GM21737 (cell line): Measurements from ENCODE around the gene NQO1.
"Not testable (repeated sequence)": the region's sequence is repeated elsewhere in the genome, so short reads cannot be mapped to it uniquely, and the experiment has no call there.

Source experiments
- ATAC-seq: cut with Tn5 transposase; IDR thresholded peaks from one replicate; pipeline ENCODE4 v1.9.1; 2021; ENCODE audit warnings: mild to moderate bottlenecking, moderate library complexity; ENCODE audit not compliant: unreplicated experiment

The NQO1 gene

DNA sequence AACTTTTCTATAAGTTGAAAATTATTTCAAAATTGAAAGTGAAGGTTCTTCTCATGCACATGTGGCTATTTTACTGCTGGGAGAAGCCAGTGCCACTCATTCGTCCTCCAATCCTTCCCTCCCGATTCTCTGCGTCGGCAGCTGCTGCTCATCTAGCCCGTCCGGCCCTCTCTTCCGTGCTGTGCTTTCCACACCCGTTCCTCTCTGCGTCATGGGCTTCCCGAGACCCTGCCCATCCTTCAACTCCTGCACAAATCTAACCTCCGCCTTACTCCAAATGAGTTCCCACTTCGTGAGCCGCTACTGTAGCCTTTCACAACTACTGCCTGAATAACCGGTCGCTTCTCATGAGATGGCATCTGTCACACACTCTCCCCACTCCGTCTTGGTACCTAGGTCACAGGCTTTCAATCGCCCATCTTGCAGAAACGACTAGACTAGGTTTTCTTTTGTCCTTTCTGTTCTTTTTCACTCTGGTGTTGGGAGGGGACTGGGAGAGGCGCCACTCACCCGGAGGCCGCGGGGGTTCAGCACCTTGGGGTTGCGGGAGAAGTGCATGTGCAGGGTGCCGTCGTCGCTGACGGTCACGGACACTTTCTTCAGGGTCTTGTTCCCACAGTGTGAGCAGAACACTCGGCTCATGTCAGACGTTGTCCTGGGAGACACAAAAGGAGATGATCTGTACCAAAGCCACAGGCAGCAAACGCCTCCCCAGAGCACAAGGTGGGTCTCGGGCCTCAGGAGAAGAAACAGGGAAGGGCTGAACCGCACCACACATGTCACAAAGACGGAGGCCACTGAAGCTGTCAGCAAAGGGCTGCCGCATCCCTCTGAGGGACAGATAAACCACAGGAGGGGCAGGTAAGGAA lies 18.2 kb upstream of the NQO1 start:
- no peak for ATAC-seq

DNA sequence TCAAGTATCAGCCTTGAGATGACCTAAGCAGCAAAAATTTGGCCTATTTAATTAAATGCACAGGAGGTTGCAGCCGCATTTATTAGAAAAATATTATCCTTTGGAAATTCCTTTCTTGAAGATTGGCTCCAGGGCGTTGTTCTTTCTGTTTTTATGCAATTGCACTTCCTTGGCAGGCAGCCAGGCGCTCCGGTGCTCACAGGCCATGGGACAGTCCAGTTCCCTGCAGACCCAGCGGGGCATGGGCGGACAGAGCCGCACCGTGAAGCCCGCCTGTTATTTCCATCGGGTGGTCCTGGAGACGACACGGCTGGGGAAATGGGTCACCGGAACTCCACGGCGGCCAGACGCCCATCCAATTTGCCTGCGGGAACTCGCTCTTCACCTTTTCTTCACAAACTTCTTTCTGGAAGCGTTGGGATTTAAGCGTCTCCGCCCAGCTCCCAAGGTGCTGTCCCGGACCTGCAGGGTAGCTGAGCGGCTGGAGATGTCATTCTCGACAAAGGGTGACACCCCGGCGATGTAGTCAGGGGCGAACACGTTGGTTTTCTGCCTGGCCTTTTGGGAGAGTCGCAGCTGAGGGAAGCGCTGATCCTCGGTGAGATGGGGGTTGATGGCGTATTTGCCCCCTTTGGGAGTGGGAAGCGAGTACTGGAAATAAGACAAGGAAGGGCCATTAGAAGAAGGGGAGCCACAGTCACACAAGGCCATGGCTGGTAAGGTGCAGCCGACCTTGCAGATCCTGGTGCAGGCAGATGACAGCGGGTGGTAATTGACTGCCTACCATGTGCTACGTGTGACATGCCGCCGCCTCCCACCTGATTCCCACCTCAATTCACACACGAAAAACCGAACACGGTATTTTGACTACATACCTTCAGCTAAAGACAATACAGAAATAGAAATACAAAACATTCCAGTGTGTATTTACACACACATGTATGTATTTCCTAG lies 15.9 kb upstream of the NQO1 start:
- ATAC-seq: no peak

DNA sequence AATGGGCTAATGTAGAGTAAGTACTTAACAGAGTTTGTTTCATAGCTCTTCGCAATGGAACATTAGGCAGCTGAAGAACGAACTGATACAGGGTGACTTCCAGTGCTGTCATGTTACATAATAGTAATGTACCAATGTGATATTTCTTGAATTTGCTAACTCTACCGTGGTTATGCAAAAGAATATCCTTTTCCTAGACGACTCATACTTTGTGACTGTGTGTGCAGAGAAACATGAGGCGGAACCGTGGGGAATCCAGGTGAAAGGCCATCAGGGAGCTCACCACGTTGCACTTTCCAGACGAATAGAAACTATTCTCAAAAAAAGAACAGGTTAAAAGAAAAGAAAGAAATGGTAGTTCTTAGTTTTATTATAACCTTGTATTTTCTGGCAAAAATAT lies 15.2 kb upstream of the NQO1 start:
- ATAC-seq: no peak

DNA sequence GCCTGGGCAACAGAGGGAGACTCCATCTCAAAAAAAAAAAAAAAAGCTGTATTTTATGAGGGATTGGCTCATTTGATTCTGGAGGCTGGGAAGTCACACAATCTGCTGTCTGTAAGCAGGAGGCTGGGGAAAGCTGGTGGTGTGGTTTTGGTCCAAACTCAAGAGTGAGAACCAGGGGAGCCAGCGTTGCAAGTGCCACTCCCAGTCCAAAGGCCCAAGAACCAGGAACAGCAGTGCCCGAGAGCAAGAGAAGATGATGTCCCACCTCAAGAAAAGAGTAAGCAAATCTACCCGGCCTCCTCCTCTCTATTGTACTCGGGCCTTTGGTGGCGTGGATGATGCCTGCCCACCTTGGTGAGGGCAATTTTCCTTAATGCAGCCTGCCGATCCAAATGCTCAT lies 5.7 kb upstream of the NQO1 start:
- no peak for ATAC-seq

DNA sequence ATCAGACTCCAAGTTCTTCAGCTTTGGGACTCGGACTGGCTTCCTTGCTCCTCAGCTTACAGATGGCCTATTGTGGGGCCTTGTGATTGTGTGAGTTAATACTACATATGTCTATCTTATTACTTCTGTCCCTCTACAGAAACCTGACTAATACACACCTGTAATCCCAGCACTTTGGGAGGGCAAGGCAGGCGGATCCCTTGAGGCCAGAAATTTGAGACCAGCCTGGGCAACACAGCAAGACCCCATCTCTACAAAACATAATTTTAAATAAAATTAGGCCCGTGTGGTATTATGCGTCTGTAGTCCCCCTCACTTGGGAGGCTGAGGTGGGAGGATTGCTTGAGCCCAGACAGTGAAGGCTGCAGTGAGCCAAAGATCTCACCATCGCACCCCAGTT lies 4.9 kb upstream of the NQO1 start:
- not testable (repeated sequence) for ATAC-seq

DNA sequence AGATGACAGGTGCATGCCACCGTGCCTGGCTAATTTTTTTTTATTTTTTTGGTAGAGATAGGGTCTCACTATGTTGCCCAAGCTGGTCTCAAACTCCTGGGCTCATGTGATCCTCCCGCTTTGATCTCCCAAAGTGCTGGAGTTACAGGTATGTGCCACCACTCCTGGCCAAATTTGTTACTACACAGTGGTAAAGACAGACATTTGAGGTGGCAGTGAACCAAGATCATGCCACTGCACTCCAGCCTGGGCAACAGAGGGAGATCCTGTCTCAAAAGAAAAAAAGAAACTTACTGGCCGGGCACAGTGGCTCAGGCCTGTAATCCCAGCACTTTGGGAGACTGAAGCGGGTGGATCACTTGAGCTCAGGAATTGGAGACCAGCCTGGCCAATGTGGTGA lies 2.7 kb upstream of the NQO1 start:
- not testable (repeated sequence) for ATAC-seq

DNA sequence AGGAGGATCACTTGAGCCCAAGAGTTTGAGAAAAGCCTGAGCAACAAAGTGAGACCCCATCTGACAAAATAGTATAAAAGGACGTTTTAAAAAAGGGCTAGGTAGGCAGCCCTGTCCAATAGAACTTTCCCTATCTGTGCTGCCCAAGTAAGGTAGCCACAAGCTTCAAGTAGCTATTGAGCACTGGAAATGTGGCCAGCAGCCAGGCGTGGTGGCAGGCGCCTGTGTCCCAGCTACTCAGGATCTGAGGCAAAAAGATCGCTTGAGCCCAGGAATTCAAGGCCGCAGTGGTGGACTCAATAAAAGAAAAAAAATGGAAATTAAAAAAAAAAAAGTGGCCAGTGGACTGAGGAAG lies 1.5 kb upstream of the NQO1 start:
- no peak for ATAC-seq

DNA sequence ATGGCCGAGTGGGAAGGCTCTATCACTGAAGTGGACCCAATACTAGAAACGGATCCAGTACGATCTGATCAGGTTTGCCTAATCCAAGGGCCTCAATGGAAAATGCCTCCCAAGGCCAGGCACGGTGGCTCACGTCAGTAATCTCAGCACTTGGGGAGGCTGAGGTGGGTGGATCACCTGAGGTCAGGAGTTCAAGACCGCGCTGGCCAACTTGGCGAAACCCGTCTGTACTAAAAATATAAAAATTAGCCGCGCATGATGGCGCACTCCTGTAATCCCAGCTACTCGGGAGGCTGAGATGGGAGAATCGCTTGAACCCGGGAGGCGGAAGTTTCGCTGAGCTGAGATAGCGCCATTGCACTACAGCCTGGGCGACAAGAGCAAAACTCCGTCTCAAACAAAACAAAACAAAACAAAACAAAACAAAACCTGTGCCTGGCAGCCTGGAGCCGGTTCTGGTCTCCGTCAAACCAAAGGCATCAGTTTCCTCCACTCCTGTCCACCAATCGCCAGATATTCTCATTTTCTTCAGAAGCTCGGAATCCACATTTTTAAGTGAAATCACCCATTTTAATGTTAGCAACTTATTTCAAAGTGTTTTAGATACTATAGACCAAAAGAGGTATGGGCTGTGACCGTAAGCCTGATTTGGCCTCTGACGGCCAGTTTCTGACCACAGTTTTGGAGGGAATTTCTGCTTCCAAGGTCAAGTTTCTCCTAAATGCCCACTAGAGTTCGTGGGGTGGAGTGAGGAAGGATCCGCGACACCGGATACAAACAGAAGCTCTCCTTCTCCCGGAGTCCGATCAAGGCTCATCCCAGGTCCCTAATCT lies 664 bp downstream of the NQO1 start:
- ATAC-seq: no peak

DNA sequence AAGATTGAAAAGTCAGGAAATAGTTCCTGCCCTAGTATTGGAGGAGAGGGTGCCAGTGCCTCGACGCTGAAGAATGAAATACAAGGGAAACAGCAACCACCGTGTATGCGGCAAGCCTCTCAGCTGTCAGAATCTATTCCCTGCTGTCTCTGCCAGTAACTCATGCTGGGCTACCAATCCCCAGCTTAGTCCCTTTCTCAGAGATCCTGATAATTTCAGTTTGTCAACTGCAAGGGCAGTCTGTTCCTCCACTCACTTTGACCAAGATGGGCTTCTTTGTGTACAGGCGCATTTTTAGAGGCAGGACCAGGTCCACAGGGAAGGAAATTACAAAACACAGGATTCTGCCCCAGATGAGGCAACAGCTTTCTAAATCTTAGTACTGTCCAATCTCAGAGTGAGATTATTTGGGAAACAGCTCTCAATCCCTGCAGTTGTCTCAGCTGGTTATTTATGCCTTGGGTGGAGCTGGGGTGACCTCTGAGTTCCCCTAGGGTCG lies 1.3 kb downstream of the NQO1 start:
- ATAC-seq: no peak

DNA sequence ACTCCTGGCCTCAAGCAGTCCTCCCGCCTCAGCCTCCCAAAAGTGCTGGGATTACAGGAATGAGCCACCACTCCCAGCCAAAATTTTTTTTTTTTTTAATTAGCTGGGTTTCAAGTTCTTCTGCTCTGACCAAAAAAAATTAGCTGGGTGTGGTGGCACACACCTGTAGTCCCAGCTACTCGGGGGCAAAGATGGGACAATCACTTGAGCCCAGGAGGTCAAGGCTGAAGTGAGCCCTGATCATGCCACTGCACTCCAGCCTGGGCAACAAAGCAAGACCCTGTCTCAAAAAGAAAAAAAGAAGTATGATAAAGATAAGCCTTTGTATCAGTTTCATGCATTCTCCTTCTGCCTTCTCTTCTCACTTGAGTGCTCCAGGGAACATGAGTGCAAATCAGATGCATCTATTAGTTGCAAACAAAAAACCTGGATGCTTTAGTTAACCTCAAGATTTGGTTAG lies 1.9 kb downstream of the NQO1 start:
- ATAC-seq: no peak

DNA sequence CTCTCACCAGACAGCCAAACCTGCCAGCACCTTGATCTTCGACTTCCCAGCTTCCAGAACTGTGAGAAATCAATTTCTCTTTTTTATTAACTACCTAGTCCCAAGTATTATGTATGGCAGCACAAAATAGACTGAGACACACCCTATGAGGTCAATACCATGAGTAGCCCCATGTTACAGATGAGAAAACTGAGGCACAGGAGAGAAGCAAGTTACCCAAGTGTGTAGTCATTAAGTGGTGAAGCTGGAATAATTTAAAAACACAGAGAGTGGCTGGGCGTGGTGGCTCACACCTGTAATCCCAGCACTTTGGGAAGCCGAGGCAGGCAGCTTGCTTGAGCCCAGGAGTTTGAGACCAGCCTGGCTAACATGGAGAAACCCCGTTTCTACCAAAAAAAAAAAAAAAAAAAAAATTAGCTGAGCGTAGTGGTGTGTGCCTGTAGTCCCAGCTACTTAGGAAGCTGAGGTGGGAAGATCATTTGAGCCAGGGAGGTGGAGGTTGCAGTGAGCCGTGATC lies 4.9 kb downstream of the NQO1 start:
- ATAC-seq: no peak

DNA sequence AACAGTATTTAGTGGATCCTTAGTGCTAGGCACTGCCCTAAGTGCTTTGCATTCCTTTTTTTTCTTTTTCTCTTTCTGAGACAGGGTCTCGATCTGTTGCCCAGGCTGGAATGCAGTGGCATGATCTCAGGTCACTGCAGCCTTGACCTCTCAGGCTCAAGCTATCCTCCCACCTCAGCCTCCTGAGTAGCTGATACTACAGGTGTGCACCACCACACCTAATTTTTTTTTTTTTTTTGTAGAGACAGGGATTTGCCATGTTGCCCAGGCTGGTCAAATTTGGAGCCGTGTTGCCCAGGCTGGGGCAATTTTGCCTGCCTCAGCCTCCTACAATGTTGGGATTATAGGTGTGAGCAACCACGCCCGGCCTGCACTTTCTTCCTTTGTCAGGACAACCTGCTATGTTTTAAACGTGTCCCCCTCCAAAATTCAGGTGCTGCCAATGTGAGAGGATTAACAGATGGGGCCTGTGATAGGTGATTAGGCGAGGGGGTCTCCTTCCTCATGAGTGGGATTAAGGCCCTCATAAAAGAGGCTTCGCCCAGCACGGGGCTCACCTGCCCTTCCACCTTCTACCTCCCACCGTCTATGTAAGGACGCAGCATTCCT lies 5.4 kb downstream of the NQO1 start:
- ATAC-seq: no peak

DNA sequence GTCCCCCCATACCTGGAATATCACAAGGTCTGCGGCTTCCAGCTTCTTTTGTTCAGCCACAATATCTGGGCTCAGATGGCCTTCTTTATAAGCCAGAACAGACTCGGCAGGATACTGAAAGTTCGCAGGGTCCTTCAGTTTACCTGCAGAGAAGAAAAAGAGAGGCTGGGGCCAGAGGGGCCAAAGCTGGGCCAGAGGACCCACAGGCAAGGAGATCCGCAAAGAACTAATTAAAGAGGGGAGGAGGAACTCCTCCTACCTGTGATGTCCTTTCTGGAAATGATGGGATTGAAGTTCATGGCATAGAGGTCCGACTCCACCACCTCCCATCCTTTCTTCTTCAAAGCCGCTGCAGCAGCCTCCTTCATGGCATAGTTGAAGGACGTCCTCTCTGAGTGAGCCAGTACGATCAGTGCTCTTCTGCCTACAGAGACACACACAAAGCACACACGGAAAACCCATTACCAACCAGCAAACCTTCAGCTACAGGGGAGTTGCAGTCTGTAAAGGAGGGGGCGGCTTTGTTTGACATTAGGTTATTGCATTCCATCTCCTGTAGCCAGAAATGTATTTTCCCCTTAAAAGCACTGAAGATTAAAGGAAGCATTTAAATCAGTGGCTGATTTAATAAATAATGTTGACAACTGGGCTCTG lies 8.1 kb downstream of the NQO1 start:
- ATAC-seq: no peak

DNA sequence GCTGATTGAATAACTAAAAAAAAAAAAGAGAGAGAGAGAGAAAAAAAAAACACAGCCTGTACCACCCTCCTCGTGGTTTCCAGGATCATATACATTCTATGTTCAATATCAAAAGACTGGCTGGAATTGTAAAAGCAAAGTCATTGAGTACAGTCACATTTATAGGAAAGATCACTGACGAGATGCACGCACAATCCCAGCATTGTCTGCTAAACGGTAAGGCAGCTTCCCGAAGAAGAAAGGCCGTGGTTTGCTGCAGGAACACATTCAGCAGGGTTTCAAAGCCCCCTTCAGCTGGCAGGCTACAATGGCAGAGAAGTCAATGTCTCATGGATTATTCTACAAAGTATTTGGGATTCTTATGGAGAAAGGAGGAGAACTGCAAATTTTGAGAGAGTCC lies 9.3 kb downstream of the NQO1 start:
- no peak for ATAC-seq

DNA sequence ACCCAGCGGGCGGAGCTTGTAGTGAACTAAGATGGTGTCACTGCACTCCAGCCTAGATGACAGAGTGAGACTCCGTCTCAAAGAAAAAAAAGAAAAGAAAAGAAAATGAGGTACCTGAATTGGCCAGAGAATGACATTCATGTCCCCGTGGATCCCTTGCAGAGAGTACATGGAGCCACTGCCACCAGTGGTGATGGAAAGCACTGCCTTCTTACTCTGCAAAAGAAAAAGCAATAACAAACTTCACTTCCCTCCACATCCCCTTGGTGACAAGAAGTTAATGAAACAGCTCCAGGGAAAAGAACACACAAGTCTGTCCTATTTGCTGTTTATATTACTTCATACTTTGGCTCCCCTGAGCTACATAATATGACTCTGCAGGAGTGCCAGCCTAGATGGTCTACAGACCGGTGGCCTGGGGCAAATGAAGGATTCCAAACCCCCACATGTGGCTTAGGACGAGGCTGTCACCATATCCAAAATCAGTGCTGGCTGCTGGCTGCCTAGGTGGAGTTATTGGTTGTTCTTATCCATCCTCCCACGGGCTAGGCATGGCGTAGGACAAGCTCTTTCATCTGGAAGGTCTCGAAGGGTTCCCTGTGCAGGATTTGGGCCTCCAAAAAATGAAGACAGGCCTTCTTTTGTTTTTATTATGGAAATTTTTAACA lies 13.3 kb downstream of the NQO1 start:
- ATAC-seq: no peak

DNA sequence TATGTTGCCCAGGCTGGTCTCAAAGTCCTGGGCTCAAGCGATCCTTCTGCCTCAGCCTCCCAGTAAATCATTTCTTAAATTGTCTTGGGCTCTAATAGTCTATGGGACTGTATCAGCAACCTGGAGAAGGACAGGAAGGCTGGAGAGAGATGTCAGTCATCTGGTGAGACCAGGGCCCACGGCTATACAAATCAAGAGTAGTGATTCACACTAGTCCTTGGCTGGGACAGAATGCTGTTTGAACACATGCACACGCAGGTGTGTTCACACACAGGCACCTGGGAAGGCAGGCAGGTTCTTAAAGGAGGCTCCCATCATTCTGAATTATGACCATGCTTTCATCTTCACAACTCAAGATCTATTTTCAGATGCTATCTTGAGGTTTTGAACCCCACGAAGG lies 14.1 kb downstream of the NQO1 start:
- no peak for ATAC-seq

DNA sequence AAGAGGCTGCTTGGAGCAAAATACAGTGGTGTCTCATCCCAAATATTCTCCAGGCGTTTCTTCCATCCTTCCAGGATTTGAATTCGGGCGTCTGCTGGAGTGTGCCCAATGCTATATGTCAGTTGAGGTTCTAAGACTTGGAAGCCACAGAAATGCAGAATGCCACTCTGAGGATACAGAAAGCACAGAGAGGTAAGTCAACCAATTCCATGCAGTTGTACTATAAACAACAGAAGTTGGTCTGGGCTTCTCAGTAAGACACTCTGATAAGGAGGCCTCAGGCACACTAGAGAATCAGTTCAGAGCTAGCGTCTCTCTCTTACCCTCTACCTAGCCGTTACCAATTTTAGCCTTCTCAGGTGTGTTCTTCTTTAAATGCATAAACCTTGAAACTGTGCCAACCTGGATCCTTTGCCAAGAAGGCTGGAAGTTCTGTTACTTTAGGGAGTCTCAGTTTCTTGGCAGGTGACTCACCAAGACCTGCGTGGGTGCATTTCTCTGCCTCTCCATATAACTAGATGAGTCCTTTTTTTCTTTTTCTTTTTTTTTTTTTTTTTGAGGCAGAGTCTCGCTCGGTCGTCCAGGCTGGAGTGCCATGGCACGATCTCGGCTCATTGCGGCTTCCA lies 15.1 kb downstream of the NQO1 start:
- no peak for ATAC-seq

DNA sequence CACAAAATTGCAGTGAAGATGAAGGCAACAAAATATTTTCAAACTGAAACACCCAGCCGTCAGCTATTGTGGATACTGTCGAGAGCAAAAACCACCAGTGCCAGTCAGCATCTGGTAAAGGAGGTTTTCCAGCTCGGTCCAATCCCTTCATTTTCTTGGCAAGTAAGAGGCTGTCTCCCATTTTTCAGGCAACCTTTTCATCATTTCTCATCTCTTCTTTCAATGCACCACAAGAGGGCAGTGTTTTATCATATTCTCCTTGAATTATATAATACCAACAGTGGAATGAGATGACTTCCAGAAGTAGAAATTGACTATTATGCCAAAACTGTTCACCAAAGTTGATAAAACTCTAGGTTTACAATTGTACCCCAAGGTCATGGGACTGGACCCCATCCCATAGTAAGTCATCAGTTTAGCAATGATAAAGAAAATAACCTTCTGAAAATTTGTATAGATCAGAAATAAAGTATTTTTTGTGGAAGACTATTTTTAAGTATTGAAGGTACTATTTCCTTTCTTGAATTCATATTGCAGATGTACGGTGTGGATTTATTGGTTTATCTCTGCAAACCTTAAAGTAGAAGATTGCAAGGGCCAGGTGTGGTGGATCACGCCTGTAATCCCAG lies 16.8 kb downstream of the NQO1 start:
- ATAC-seq: no peak
